Measurements from ENCODE around the gene HMX1.

DNA sequence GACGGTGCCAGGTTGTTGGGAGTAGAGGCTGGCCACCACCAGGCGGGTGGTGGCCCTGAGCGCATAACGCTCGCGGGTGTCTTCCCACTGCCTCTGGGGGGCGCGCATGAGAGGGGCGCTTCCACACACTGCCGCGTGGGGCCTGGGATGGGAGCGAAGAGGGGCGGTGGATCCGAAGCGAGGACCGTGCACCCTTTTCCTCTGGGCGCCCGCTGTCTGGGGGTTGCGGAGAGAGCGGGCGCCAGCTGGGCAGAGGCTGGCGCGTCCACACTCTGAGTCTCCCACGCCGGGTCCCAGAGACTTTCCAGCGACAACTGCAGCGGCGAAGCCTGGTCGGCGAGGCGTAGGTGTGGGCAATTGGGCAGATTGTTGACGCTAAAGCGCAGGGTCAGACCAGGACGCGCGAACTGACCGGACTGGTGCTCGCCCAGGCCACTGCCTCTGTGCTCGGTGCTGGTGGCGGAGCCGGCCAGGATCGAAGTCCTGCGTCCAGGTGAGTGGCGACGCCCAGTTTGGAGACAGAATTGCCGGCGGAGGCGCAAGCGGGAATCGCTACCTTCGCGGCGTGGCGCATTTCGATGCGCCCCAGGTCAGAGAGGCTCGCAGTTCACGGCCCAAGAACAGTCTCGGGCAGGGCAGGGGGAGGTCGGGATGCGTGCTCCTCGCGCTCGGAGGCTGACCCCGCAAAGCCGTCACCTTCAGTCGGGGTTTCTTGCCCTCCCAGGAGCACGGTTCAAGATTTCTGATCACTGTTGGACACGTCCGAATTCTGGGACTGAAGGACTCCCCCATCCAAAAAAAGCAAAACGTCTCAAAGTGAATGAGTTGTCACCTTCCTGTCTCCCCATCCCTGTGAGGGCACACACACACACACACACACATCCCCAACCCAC lies 2.6 kb upstream of the HMX1 start:
- no peak for TF ChIP-seq EZH2 (IDR thresholded peaks at IDR 0.05)
- TF ChIP-seq POLR2AphosphoS5 (IDR thresholded peaks at IDR 0.05; ENCODE audit: borderline replicate concordance, low read depth, low read length): no peak
